OCI-LY3 (cell line): ENCODE data around the gene TOM1L2.

Experiments
- CTCF ChIP-seq: fragments of 200-600, 300-600 bp; sonication (generic); IDR thresholded peaks from 2 replicates; pipeline ENCODE4 v1.5.1; 2014; ENCODE audit warnings: antibody characterized with exemption, low read length, low read depth
- EZH2phosphoT487 ChIP-seq: fragments of 200-600 bp; shearing (Covaris generic); IDR thresholded peaks from 2 replicates; pipeline ENCODE4 v1.6.1; 2018; ENCODE audit warnings: antibody characterized with exemption, mixed run types, low read depth

GRCh38 chr17:17839791-17840707 is 132.2 kb downstream of the TOM1L2 start:
- no peak for TF ChIP-seq CTCF
- TF ChIP-seq EZH2phosphoT487: no peak
